VCaP (cell line): ENCODE data around the gene FNIP1.
"Not testable (repeated sequence)": the region's sequence is repeated elsewhere in the genome, so short reads cannot be mapped to it uniquely, and the experiment has no call there.

Experiments used
- H3K27ac ChIP-seq: fragments of 450-650 bp; 2 replicates; pipeline ENCODE4 v1.5.1; 2017
- TF ChIP-seq, protein P1 (sequence below): fragments of 450-650 bp; conservative IDR thresholded peaks from 2 replicates; pipeline ENCODE4 v1.5.1; 2017; ENCODE audit warnings: mild to moderate bottlenecking, moderate library complexity

Gene FNIP1

DNA sequence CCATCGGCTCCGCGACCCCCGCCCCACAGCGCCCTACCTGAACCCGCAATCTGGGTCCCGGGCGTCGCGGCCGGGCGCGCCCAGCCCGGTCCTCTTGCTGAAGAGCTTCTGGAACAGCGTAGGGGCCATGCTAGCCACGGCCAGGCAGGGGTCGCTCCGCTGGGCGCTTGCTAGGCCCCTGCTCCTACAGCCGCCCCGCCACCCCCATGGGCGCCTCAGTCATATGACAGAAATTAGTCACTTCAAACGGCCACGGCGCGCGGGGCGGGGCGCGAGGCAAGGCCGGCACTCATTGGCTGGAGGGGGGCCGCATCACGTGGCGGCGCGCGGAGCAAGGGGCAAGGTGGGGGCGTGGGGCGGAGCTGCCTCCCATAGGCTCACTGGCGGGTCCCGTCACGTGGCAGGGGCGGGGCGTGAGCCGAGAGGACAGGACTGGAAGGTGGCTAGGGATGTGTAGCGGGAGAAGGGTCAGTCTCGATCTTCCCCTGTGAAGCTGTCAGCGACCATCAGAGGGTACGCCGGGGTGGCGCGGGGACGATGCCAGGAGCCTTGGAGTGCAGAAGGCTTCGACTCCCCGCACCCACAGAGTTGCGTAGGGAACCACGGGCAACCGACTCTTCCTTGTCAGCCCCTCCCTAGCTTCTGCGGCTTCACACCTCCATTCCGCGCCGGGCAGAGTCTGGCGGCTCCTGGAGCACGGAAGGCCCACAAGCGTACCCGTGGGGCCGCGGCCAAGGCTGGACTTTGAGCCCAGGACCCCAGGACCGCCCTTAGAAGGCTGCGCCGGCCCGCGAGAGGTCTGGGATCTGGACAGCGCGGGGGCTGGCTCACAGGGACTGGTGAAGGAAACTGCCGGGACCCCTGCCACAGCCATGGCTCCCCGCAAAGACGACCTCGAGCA is at the start of gene FNIP1:
TSS of gene FNIP1 (minus strand) at position 225 of the 901 bp plus-strand sequence. CDS start at position 129, 96 bp downstream.
- H3K27ac ChIP-seq = peak within 1 kb of the TSS; percentile 93
- TF ChIP-seq, protein P1, sequence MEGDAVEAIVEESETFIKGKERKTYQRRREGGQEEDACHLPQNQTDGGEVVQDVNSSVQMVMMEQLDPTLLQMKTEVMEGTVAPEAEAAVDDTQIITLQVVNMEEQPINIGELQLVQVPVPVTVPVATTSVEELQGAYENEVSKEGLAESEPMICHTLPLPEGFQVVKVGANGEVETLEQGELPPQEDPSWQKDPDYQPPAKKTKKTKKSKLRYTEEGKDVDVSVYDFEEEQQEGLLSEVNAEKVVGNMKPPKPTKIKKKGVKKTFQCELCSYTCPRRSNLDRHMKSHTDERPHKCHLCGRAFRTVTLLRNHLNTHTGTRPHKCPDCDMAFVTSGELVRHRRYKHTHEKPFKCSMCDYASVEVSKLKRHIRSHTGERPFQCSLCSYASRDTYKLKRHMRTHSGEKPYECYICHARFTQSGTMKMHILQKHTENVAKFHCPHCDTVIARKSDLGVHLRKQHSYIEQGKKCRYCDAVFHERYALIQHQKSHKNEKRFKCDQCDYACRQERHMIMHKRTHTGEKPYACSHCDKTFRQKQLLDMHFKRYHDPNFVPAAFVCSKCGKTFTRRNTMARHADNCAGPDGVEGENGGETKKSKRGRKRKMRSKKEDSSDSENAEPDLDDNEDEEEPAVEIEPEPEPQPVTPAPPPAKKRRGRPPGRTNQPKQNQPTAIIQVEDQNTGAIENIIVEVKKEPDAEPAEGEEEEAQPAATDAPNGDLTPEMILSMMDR = no peak

DNA sequence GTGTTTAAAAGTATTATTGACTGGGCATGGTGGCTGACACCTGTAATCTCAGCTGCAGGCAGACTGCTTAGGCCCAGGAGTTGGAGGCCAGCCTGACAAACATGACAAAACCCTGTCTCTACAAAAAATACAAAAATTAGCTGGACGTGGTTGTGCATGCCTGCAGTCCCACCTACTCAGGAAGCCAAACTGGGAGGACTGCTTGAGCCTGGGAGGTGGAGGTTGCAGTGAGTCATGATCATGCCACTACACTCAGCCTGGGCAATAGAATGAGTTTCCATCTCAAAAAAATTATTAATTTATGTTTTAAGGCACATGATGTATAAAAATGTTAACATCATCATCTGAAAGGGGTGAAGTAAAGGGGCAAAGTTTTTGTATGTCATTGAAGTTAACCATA is 49.7 kb upstream of the FNIP1 start:
- TF ChIP-seq, protein P1 = no peak
- no peak overlapping the region for H3K27ac ChIP-seq

DNA sequence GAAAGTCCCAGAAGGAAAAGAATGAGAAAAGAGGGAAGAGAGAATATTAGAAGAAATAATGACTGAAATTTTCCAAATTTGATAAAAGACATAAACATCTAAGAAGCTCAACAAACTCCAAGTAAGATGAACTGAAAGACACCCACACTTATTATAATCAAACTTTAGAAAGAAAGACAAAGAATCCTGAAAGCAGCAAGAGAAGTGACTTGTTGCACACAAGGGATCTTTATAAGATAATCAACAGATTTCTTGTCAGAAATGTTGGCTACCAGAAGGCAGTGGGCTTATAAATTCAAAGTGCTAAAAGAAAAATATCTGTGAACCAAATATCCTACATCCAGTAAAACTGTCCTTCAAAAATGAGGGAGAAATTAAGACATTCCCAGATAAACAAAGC is 49.0 kb upstream of the FNIP1 start:
- no peak overlapping the region for H3K27ac ChIP-seq
- TF ChIP-seq, protein P1 = no peak

DNA sequence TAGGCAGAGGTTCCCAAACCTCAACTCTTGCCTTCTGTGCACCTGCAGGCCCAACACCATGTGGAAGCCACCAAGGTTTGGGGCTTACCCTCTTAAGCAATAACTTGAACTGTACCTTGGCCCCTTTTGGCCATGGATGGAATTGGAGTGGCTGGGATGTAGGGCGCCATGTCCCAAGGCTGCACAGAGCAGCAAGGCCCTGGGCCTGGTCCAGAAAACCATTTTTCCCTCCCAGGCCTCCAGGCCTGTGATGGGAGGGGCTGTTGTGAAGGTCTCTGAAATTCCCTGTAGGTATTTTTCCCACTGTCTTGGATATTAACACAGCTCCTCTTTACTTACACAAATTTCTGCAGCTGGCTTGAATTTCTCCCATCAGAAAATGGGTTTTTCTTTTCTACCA is 46.2 kb upstream of the FNIP1 start:
- H3K27ac ChIP-seq = not testable (repeated sequence)

DNA sequence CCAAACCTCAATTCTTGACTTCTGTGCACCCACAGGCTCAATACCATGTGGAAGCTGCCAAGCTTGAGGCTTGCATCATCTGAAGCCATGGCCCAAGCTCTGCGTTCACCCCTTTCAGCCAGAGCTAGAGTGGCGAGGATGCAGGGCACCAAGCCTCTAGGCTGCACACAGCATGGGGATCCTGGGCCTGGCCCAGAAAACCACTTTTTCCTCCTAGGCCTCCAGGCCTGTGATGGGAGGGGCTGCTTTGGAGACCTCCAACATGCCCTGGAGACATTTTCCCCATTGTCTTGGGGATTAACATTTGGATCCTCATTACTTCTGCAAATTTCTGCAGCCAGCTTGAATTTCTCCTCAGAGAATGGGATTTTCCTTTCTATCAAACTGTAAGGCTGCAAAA is 35.9 kb upstream of the FNIP1 start:
- not testable (repeated sequence) for H3K27ac ChIP-seq

DNA sequence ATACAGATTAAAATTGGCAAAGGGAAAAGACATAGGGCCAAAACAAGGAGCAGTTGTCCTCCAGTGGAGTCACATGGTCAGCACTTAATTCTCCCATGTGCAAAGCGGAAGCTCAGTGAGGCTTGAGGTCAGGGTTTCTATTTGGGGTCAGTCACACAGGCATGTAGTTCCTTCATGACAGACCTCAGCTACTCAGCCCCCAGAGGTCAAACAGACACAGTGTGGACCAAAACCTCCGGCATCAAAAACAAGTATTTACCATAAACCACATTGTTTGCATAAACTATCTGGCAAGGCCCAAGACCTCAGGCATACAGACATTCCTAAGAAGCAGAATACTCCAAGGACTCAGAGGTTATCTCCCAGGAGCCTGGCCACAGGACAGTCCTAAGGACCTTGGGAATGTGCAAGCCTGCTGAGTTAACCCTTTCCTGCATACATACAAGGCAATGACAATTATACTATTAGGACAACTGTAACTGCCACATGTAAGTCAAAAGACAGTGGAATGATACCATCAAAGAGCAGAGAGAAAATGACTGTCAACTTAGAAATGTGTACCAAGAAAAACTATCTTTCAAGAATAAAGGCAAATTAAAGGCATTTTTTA is 28.7 kb upstream of the FNIP1 start:
- TF ChIP-seq, protein P1 = no peak
- H3K27ac ChIP-seq = no peak overlapping the region

DNA sequence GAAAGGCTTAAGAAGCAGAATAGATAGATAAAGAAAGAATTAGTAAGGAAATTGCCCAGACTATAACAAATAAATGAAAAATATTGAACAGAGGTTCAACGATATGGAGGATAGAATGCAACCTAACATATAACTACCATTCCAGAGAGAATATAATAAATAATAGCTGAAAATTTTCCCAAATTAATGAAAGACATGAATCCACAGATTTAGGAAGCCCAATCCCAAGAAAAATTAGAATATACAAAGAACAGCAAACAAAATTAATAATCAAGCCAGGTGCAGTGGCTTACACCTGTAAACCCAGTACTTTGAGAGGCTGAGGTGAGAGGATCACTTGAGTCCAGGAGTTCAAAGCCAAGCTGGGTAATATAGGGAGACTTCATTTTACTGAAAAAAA is 27.8 kb upstream of the FNIP1 start:
- H3K27ac ChIP-seq = no peak overlapping the region
- TF ChIP-seq, protein P1 = no peak

DNA sequence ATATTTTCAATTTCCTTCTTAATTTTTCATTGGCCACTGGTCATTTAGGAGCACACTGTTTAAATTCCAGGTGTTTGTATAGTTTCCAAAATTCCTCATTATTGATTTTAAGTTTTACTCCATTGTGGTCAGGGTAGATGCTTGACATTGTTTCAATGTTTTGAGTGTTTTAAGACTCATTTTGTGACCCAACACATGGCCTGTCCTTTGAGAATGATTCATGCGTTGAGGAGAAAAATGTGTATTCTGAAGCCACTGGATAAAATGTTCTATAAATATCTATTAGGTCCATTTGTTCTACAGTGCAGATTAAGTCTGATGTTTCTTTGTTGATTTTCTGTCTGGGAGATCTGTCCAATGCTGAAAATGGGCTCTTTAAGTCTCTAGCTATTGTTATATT is 24.4 kb upstream of the FNIP1 start:
- H3K27ac ChIP-seq = no peak overlapping the region
- TF ChIP-seq, protein P1 = no peak
